H9 (cell line): ENCODE results near the gene ADGRL3. TPM values are rescaled to one million over a fixed set of nuclear protein-coding genes. Genes with fewer than 3 reads are reported as not detected.

Experiments used
- DNase-seq: peaks from one replicate; pipeline ENCODE4 v3.0.0-alpha.2; 2017
- H2AFZ ChIP-seq: one replicate; pipeline ENCODE4 v1.6.1; 2013; ENCODE audit warnings: mild to moderate bottlenecking, low read length, control low read depth, moderate library complexity
- H2AK5ac ChIP-seq: 2 replicates; pipeline ENCODE4 v1.6.1; 2013; ENCODE audit warnings: low read length, control low read depth, mixed read lengths; ENCODE audit not compliant: insufficient read length
- H2BK120ac ChIP-seq: one replicate; pipeline ENCODE4 v1.6.1; 2013; ENCODE audit warnings: low read depth, mild to moderate bottlenecking, low read length, control low read depth, inconsistent platforms; ENCODE audit not compliant: poor library complexity, severe bottlenecking
- H2BK12ac ChIP-seq: 2 replicates; pipeline ENCODE4 v1.6.1; 2013; ENCODE audit warnings: low read length, control low read depth, mixed read lengths, low read depth; ENCODE audit not compliant: insufficient read length
- H2BK15ac ChIP-seq: 2 replicates; pipeline ENCODE4 v1.6.1; 2013; ENCODE audit warnings: low read depth, low read length, control low read depth
- H2BK20ac ChIP-seq: one replicate; pipeline ENCODE4 v1.6.1; 2013; ENCODE audit warnings: low read depth, mild to moderate bottlenecking, low read length, control low read depth, inconsistent platforms; ENCODE audit not compliant: poor library complexity, severe bottlenecking
- H2BK5ac ChIP-seq: 2 replicates; pipeline ENCODE4 v1.6.1; 2013; ENCODE audit warnings: low read length, control low read depth, mixed read lengths; ENCODE audit not compliant: insufficient read length
- H3K14ac ChIP-seq: 2 replicates; pipeline ENCODE4 v1.6.1; 2013; ENCODE audit warnings: low read length, control low read depth; ENCODE audit not compliant: insufficient read depth
- H3K18ac ChIP-seq: 2 replicates; pipeline ENCODE4 v1.6.1; 2013; ENCODE audit warnings: low read depth, mild to moderate bottlenecking, mixed read lengths, low read length, control low read depth; ENCODE audit not compliant: insufficient read length
- H3K23ac ChIP-seq: 2 replicates; pipeline ENCODE4 v1.6.1; 2013; ENCODE audit warnings: low read length, control low read depth, mixed read lengths, low read depth; ENCODE audit not compliant: insufficient read length
- H3K23me2 ChIP-seq: 2 replicates; pipeline ENCODE4 v1.6.1; 2013; ENCODE audit warnings: low read depth, mild to moderate bottlenecking, mixed read lengths, low read length, control low read depth; ENCODE audit not compliant: insufficient read length, poor library complexity, severe bottlenecking
- H3K27ac ChIP-seq: 2 replicates; pipeline ENCODE4 v1.5.1; 2013; ENCODE audit warnings: low read length, control low read depth, mixed read lengths, low read depth; ENCODE audit not compliant: insufficient read length
- H3K27me3 ChIP-seq: 2 replicates; pipeline ENCODE4 v1.6.1; 2013; ENCODE audit warnings: low read length, control low read depth, inconsistent platforms; ENCODE audit not compliant: insufficient read depth
- H3K4ac ChIP-seq: 2 replicates; pipeline ENCODE4 v1.6.1; 2013; ENCODE audit warnings: low read depth, mild to moderate bottlenecking, control low read depth, inconsistent platforms, low read length, moderate library complexity
- H3K4me1 ChIP-seq: 2 replicates; pipeline ENCODE4 v1.6.1; 2013; ENCODE audit warnings: low read length, control low read depth, inconsistent platforms; ENCODE audit not compliant: insufficient read depth
- H3K4me2 ChIP-seq: 2 replicates; pipeline ENCODE4 v1.6.1; 2013; ENCODE audit warnings: low read length, control low read depth, mixed read lengths; ENCODE audit not compliant: insufficient read length, insufficient read depth
- H3K56ac ChIP-seq: 2 replicates; pipeline ENCODE4 v1.6.1; 2013; ENCODE audit warnings: low read depth, mild to moderate bottlenecking, mixed read lengths, low read length, control low read depth; ENCODE audit not compliant: insufficient read length
- H3K79me1 ChIP-seq: 2 replicates; pipeline ENCODE4 v1.6.1; 2013; ENCODE audit warnings: low read depth, mild to moderate bottlenecking, moderate library complexity, low read length, control low read depth, inconsistent platforms; ENCODE audit not compliant: insufficient read depth, poor library complexity, severe bottlenecking
- H3K79me2 ChIP-seq: 2 replicates; pipeline ENCODE4 v1.6.1; 2013; ENCODE audit warnings: low read length, control low read depth, inconsistent platforms; ENCODE audit not compliant: insufficient read depth
- H3K9ac ChIP-seq: 2 replicates; pipeline ENCODE4 v1.6.1; 2013; ENCODE audit warnings: low read length, control low read depth, mixed read lengths; ENCODE audit not compliant: insufficient read length; ENCODE audit errors: extremely low read depth
- H3K9me3 ChIP-seq: one replicate; pipeline ENCODE4 v1.6.1; 2013; ENCODE audit warnings: low read depth, low read length, inconsistent platforms; ENCODE audit not compliant: control insufficient read depth
- H3T11ph ChIP-seq: one replicate; pipeline ENCODE4 v1.6.1; 2013; ENCODE audit warnings: mild to moderate bottlenecking, low read length, control low read depth, inconsistent platforms
- H4K20me1 ChIP-seq: one replicate; pipeline ENCODE4 v1.6.1; 2013; ENCODE audit not compliant: control insufficient read depth, insufficient read length, insufficient read depth
- H4K5ac ChIP-seq: 2 replicates; pipeline ENCODE4 v1.6.1; 2013; ENCODE audit warnings: low read depth, mild to moderate bottlenecking, mixed read lengths, low read length, control low read depth; ENCODE audit not compliant: insufficient read length
- H4K8ac ChIP-seq: replicated peaks from 2 replicates; pipeline ENCODE4 v1.6.1; 2013; ENCODE audit warnings: low read length, control low read depth, mixed read lengths, low read depth; ENCODE audit not compliant: insufficient read length
- H4K91ac ChIP-seq: 2 replicates; pipeline ENCODE4 v1.6.1; 2013; ENCODE audit warnings: low read depth, mild to moderate bottlenecking, moderate library complexity, mixed read lengths, low read length, control low read depth; ENCODE audit not compliant: insufficient read length
- H3K27ac Mint-ChIP-seq, 3 experiments: 2 replicates in 2 of 3; 3 replicates in 1 of 3; pipeline ENCODE4 v1.8.0; 2020 to 2021; ENCODE audit warnings: mixed read lengths in 3 of 3, mild to moderate bottlenecking in 1 of 3, moderate library complexity in 1 of 3
- H3K27me3 Mint-ChIP-seq: 2 replicates; pipeline ENCODE4 v1.8.0; 2021; ENCODE audit warnings: low read depth, mild to moderate bottlenecking, moderate library complexity, mixed read lengths
- H3K36me3 Mint-ChIP-seq, 3 experiments: 2 replicates in 2 of 3; 3 replicates in 1 of 3; pipeline ENCODE4 v1.8.0; 2020 to 2021; ENCODE audit warnings: low read depth in 3 of 3, mixed read lengths in 3 of 3; ENCODE audit not compliant: insufficient read depth in 1 of 3
- H3K4me1 Mint-ChIP-seq, 2 experiments: 2 replicates each; pipeline ENCODE4 v1.8.0; 2020; ENCODE audit warnings: mixed read lengths in 2 of 2
- H3K4me3 Mint-ChIP-seq, 2 experiments: 2 replicates in 1 of 2; 3 replicates in 1 of 2; pipeline ENCODE4 v1.8.0; 2020 to 2021; ENCODE audit warnings: mild to moderate bottlenecking in 2 of 2, mixed read lengths in 2 of 2, moderate library complexity in 1 of 2
- H3K9me3 Mint-ChIP-seq, 2 experiments: 2 replicates in 1 of 2; 3 replicates in 1 of 2; pipeline ENCODE4 v1.8.0; 2020; ENCODE audit warnings: mild to moderate bottlenecking in 2 of 2, mixed read lengths in 2 of 2, moderate library complexity in 1 of 2
- WGBS: extraction: QIAGEN DNeasy Blood & Tissue Kit; methylation state at CpG from one replicate; pipeline ENCODE4 v1.1.7; 2013; ENCODE audit warnings: missing lambda C conversion rate, low lambda C conversion rate, mixed read lengths; ENCODE audit not compliant: insufficient read length; ENCODE audit errors: extremely low coverage; 5-methylcytosine and 5-hydroxymethylcytosine counted together
- total RNA-seq: library from RNA; stranded (reverse); gene quantifications from 2 replicates; pipeline ENCODE4 v1.2.1, GENCODE V29; 2021
- TF ChIP-seq, protein P1 (sequence below): fragments of 200-600 bp; sonication (generic); conservative IDR thresholded peaks from 3 replicates; pipeline ENCODE4 v1.8.0; 2021; ENCODE audit warnings: antibody characterized with exemption, mild to moderate bottlenecking

ADGRL3 gene
- total RNA-seq, 1 experiment from 2014 or later = 5.9 TPM

GRCh38 chr4:61812171-61812570, 612.0 kb downstream of the ADGRL3 start:
- H3K27me3 ChIP-seq = no peaks in the 10 kb centered on the region
- no peak overlapping the region for H3K56ac ChIP-seq
- no CpG with 5 or more reads among the region's 2 CpGs for WGBS
- H3K4ac ChIP-seq = no peak overlapping the region
- Mint-ChIP-seq H3K4me3 (no peak overlapping the region), H3K27me3 (no peaks in the 10 kb centered on the region), H3K27ac (no peak overlapping the region), H3K9me3 (no peaks in the 10 kb centered on the region), H3K36me3 (no peaks in the 10 kb centered on the region), H3K4me1 (peaks cover 4 to 11% of the 10 kb centered on the region in 2 experiments; a peak in 3 of 4 replicates)
- no peaks in the 10 kb centered on the region for H3K79me1 ChIP-seq
- H3K14ac ChIP-seq = no peak overlapping the region
- no peaks in the 10 kb centered on the region for H3K23me2 ChIP-seq
- H2BK15ac ChIP-seq = no peak overlapping the region
- no peaks in the 10 kb centered on the region for H3K79me2 ChIP-seq
- no peak overlapping the region for H3K4me2 ChIP-seq
- H2BK20ac ChIP-seq = no peak overlapping the region
- H3T11ph ChIP-seq = no peak overlapping the region
- no peak overlapping the region for H4K8ac ChIP-seq
- H4K5ac ChIP-seq = no peak overlapping the region
- no peak overlapping the region for H2BK5ac ChIP-seq
- H3K27ac ChIP-seq = no peak overlapping the region
- no peaks in the 10 kb centered on the region for H4K20me1 ChIP-seq
- no peak overlapping the region for H3K9ac ChIP-seq
- H3K9me3 ChIP-seq = no peaks in the 10 kb centered on the region
- H2AFZ ChIP-seq = no peak overlapping the region
- TF ChIP-seq, protein P1, sequence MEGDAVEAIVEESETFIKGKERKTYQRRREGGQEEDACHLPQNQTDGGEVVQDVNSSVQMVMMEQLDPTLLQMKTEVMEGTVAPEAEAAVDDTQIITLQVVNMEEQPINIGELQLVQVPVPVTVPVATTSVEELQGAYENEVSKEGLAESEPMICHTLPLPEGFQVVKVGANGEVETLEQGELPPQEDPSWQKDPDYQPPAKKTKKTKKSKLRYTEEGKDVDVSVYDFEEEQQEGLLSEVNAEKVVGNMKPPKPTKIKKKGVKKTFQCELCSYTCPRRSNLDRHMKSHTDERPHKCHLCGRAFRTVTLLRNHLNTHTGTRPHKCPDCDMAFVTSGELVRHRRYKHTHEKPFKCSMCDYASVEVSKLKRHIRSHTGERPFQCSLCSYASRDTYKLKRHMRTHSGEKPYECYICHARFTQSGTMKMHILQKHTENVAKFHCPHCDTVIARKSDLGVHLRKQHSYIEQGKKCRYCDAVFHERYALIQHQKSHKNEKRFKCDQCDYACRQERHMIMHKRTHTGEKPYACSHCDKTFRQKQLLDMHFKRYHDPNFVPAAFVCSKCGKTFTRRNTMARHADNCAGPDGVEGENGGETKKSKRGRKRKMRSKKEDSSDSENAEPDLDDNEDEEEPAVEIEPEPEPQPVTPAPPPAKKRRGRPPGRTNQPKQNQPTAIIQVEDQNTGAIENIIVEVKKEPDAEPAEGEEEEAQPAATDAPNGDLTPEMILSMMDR = no peak
- no peaks in the 10 kb centered on the region for H3K4me1 ChIP-seq
- no peak overlapping the region for H2BK12ac ChIP-seq
- H4K91ac ChIP-seq = no peak overlapping the region
- no peak overlapping the region for H3K18ac ChIP-seq
- DNase-seq = no peak
- H3K23ac ChIP-seq = no peak overlapping the region
- H2BK120ac ChIP-seq = no peak overlapping the region
- H2AK5ac ChIP-seq = no peak overlapping the region
